C4-2B (cell line): Measurements from ENCODE around the gene ZNF287.

Experiments used
- CTCF ChIP-seq: fragments of 450-650 bp; conservative IDR thresholded peaks from 2 replicates; pipeline ENCODE4 v1.5.1; 2017; ENCODE audit warnings: mild to moderate bottlenecking
- ZFX ChIP-seq: fragments of 450-650 bp; IDR thresholded peaks from 2 replicates; pipeline ENCODE4 v1.6.1; 2017

- TF ChIP-seq CTCF (no peak), ZFX (no peak)
Observed at GRCh38 chr17:16585796-16586195, 16.8 kb upstream of the ZNF287 start.
